ENCODE results near the gene RAB22A.

RAB22A gene

DNA sequence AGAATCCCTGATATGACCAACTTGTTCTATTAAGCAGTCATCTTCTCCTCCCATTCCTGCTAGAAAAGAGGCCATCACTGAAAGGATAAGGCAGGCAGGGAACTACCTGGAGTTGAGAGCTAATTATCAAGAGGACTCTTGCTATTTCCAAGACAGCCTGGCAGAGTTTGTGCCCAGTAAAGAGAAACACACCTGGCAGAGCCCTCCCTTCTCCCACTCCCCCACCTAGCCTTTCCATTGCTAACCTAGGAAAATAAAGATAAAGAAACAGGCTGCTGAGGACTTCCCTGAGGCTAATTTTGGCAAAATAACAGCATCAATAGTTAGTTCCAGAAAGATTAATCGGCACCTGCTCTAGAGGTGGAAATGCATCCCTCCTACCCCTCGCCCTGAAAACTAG is 20.4 kb upstream of the RAB22A start:
- Histone ChIP-seq H3K27me3 (ENCODE audit: insufficient read depth, poor library complexity, severe bottlenecking) (no peaks in the 10 kb centered on the region), H3K4me3 (replicated peaks; ENCODE audit: insufficient read depth, low read length) (no peak overlapping the region), H3K27ac (replicated peaks) (no peak overlapping the region)
- TF ChIP-seq POLR2AphosphoS5 (IDR thresholded peaks at IDR 0.05; ENCODE audit: low read depth) (no peak), SPI1 (IDR thresholded peaks at IDR 0.05; ENCODE audit: borderline replicate concordance, low read depth) (no peak), GABPA (IDR thresholded peaks at IDR 0.05; ENCODE audit: low read depth) (no peak)
- TF ChIP-seq, protein P1, sequence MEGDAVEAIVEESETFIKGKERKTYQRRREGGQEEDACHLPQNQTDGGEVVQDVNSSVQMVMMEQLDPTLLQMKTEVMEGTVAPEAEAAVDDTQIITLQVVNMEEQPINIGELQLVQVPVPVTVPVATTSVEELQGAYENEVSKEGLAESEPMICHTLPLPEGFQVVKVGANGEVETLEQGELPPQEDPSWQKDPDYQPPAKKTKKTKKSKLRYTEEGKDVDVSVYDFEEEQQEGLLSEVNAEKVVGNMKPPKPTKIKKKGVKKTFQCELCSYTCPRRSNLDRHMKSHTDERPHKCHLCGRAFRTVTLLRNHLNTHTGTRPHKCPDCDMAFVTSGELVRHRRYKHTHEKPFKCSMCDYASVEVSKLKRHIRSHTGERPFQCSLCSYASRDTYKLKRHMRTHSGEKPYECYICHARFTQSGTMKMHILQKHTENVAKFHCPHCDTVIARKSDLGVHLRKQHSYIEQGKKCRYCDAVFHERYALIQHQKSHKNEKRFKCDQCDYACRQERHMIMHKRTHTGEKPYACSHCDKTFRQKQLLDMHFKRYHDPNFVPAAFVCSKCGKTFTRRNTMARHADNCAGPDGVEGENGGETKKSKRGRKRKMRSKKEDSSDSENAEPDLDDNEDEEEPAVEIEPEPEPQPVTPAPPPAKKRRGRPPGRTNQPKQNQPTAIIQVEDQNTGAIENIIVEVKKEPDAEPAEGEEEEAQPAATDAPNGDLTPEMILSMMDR (IDR thresholded peaks at IDR 0.05; ENCODE audit: insufficient read depth, low read length), result no peak
- TF ChIP-seq, protein P2, sequence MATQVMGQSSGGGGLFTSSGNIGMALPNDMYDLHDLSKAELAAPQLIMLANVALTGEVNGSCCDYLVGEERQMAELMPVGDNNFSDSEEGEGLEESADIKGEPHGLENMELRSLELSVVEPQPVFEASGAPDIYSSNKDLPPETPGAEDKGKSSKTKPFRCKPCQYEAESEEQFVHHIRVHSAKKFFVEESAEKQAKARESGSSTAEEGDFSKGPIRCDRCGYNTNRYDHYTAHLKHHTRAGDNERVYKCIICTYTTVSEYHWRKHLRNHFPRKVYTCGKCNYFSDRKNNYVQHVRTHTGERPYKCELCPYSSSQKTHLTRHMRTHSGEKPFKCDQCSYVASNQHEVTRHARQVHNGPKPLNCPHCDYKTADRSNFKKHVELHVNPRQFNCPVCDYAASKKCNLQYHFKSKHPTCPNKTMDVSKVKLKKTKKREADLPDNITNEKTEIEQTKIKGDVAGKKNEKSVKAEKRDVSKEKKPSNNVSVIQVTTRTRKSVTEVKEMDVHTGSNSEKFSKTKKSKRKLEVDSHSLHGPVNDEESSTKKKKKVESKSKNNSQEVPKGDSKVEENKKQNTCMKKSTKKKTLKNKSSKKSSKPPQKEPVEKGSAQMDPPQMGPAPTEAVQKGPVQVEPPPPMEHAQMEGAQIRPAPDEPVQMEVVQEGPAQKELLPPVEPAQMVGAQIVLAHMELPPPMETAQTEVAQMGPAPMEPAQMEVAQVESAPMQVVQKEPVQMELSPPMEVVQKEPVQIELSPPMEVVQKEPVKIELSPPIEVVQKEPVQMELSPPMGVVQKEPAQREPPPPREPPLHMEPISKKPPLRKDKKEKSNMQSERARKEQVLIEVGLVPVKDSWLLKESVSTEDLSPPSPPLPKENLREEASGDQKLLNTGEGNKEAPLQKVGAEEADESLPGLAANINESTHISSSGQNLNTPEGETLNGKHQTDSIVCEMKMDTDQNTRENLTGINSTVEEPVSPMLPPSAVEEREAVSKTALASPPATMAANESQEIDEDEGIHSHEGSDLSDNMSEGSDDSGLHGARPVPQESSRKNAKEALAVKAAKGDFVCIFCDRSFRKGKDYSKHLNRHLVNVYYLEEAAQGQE (IDR thresholded peaks at IDR 0.05; ENCODE audit: insufficient replicate concordance, low read depth), result no peak
- DNase-seq (ENCODE audit: low read depth in 1 of 2, low spot score in 1 of 2), result no peak

DNA sequence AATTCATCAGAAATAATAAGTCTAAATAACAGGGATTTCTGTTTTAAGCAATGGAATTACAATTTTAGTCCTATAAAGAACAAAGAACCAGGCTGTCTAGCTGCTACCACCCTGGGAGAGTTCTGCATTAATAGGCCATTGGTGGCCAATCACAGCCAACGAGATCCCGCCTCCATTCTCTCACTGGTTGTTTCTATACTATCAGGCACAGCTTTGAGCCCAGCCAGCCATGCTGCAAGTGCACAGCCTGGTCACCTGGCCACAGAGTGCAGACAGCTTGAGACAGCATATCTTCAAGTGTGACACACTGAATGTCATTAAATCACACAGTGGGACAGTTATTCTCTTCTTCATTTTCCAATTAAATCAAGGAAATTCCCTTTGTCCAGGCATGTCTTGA is 16.1 kb upstream of the RAB22A start:
- no peak overlapping the region for H3K27ac ChIP-seq (replicated peaks)
- TF ChIP-seq GABPA (IDR thresholded peaks at IDR 0.05; ENCODE audit: low read depth), result no peak
- no peak for TF ChIP-seq POLR2AphosphoS5 (IDR thresholded peaks at IDR 0.05; ENCODE audit: low read depth)
- TF ChIP-seq, protein P2 (IDR thresholded peaks at IDR 0.05; ENCODE audit: insufficient replicate concordance, low read depth), result no peak
- H3K27me3 ChIP-seq (ENCODE audit: insufficient read depth, poor library complexity, severe bottlenecking), result peaks cover 3% of the 10 kb centered on the region
- no peak overlapping the region for H3K4me3 ChIP-seq (replicated peaks; ENCODE audit: insufficient read depth, low read length)
- no peak for DNase-seq (ENCODE audit: low read depth in 1 of 2, low spot score in 1 of 2)

DNA sequence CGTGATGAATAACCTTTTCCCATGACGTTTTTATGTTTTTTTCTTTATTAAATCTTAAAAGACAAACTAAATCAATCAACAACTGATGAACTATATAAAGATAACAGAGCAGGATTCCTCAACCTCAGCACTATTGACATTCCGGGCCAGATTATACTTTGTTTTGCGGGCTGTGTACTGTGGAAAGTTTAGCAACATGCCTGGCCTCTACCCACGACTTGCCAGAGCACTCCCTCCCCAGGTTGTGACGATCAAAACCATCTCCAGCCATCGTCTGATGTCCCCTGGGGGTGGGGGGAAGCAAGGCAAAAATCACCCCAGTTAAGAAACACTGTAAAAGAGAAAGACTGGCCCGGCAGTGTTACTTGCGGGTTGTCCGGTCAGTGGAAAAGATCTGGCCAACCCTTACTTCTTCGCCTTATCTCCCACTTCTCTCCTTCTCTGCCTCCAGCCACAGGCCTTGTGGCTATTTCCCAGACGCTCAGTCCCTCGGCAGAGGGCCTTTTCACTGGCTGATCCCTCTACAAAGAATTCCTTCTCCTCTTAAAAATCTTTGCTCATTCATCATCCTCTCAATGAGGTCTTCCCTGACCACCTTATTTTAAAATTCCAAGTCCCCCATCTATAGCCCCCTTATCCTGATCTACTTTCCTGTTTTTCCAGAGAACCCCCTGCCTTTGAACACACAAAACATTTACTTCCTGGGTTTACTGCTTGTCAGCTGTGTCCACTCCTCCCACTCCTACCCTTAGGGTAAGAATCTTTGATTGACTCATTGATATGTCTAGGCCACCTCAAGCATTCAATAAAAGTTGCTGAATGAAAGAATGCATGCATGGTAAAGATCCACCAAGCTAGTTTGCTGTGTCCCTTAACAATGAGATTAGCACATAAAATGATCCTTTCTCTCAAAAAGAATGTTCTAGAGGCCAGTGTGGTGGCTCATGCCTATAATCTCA is 14.7 kb upstream of the RAB22A start:
- TF ChIP-seq GABPA (IDR thresholded peaks at IDR 0.05; ENCODE audit: low read depth) (no peak), POLR2AphosphoS5 (IDR thresholded peaks at IDR 0.05; ENCODE audit: low read depth) (no peak), SPI1 (IDR thresholded peaks at IDR 0.05; ENCODE audit: borderline replicate concordance, low read depth) (no peak)
- TF ChIP-seq, protein P1 (IDR thresholded peaks at IDR 0.05; ENCODE audit: insufficient read depth, low read length), result no peak
- TF ChIP-seq, protein P2 (IDR thresholded peaks at IDR 0.05; ENCODE audit: insufficient replicate concordance, low read depth), result no peak
- Histone ChIP-seq H3K4me3 (replicated peaks; ENCODE audit: insufficient read depth, low read length) (no peak overlapping the region), H3K27me3 (ENCODE audit: insufficient read depth, poor library complexity, severe bottlenecking) (peaks cover 3% of the 10 kb centered on the region), H3K27ac (replicated peaks) (no peak overlapping the region)
- DNase-seq (ENCODE audit: low read depth in 1 of 2, low spot score in 1 of 2), result no peak
